DOHH2 (cell line): ENCODE measurements around the gene PPP1R7.

Source experiments
- H3F3A ChIP-seq: fragments of 200-600 bp; sonication (generic), shearing (Covaris generic); 2 replicates; pipeline ENCODE4 v1.6.0; 2016; ENCODE audit warnings: antibody characterized with exemption, mild to moderate bottlenecking; ENCODE audit not compliant: control insufficient read depth, insufficient read depth
- H3K27ac ChIP-seq: fragments of 200-600 bp; sonication (generic); 2 replicates; pipeline ENCODE4 v1.5.1; 2014; ENCODE audit warnings: low read depth, mild to moderate bottlenecking, low read length, moderate library complexity
- H3K27me3 ChIP-seq: fragments of 200-600 bp; sonication (generic); 2 replicates; pipeline ENCODE4 v1.6.1; 2014; ENCODE audit warnings: mild to moderate bottlenecking, low read length, mixed read lengths; ENCODE audit not compliant: control insufficient read depth
- H3K36me3 ChIP-seq: fragments of 200-600 bp; sonication (generic); 2 replicates; pipeline ENCODE4 v1.6.1; 2014; ENCODE audit warnings: mild to moderate bottlenecking, low read length, moderate library complexity, mixed read lengths; ENCODE audit not compliant: control insufficient read depth
- H3K4me1 ChIP-seq: fragments of 200-600 bp; sonication (generic); 2 replicates; pipeline ENCODE4 v1.6.1; 2014; ENCODE audit warnings: mild to moderate bottlenecking, low read length, mixed read lengths; ENCODE audit not compliant: control insufficient read depth
- H3K4me2 ChIP-seq: fragments of 200-600 bp; sonication (generic); 2 replicates; pipeline ENCODE4 v1.6.0; 2014; ENCODE audit warnings: mild to moderate bottlenecking, low read length, moderate library complexity
- H3K4me3 ChIP-seq: fragments of 200-600 bp; sonication (generic); 2 replicates; pipeline ENCODE4 v1.5.1; 2014; ENCODE audit warnings: mild to moderate bottlenecking, low read length, mixed read lengths
- H3K79me2 ChIP-seq: fragments of 200-600 bp; sonication (generic); 2 replicates; pipeline ENCODE4 v1.6.1; 2014; ENCODE audit warnings: mild to moderate bottlenecking, low read length, mixed read lengths; ENCODE audit not compliant: control insufficient read depth
- H3K9me2 ChIP-seq: fragments of 200-600 bp; sonication (generic); replicated peaks from 2 replicates; pipeline ENCODE4 v1.6.1; 2014; ENCODE audit warnings: mild to moderate bottlenecking, low read length, mixed read lengths; ENCODE audit not compliant: control insufficient read depth
- H3K9me3 ChIP-seq: fragments of 200-600 bp; sonication (generic); 2 replicates; pipeline ENCODE4 v1.6.1; 2014; ENCODE audit warnings: antibody characterized with exemption, low read length, mixed read lengths; ENCODE audit not compliant: control insufficient read depth, insufficient read depth
- H4K20me1 ChIP-seq: fragments of 200-600 bp; sonication (generic); 2 replicates; pipeline ENCODE4 v1.6.0; 2014; ENCODE audit warnings: low read depth, mild to moderate bottlenecking, antibody characterized with exemption, low read length, moderate library complexity; ENCODE audit not compliant: control insufficient read depth, insufficient read depth
- EZH2phosphoT487 ChIP-seq: fragments of 200-600 bp; sonication (generic); IDR thresholded peaks from 2 replicates; pipeline ENCODE4 v1.6.1; 2017; ENCODE audit warnings: borderline replicate concordance, mild to moderate bottlenecking, antibody characterized with exemption, low read length, moderate library complexity, mixed read lengths
- TF ChIP-seq, protein P1 (sequence below): fragments of 200-600 bp; sonication (generic); IDR thresholded peaks from one replicate; pipeline ENCODE4 v1.5.1; 2014; ENCODE audit warnings: antibody characterized with exemption, mild to moderate bottlenecking, low read depth, low read length; ENCODE audit not compliant: poor library complexity, severe bottlenecking

The PPP1R7 gene

DNA sequence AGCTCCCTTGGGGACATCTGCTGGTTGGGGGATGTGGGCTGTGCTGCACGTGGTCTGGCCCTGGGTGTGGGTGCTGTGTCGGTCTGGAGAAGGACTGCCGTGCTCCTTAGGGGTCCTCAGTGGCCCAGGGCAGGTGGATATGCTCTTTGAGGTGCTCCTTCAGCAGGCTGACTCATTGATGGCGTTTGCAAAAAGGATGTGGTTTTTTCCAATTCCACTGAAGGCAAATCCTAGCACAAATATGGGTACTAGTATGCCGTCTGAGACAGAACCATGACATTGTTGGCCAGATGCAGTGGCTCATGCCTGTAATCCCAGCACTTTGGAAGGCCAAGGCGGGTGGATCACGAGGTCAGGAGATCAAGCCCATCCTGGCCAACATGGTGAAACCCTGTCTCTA, 3.3 kb downstream of the PPP1R7 start:
- no peak overlapping the region for H3K27ac ChIP-seq
- H4K20me1 ChIP-seq: peaks cover 5% of the 10 kb centered on the region; the same call in 1 of the 2 replicates
- H3F3A ChIP-seq: no peaks in the 10 kb centered on the region
- no peaks in the 10 kb centered on the region for H3K9me2 ChIP-seq
- TF ChIP-seq EZH2phosphoT487: no peak
- TF ChIP-seq, protein P1, sequence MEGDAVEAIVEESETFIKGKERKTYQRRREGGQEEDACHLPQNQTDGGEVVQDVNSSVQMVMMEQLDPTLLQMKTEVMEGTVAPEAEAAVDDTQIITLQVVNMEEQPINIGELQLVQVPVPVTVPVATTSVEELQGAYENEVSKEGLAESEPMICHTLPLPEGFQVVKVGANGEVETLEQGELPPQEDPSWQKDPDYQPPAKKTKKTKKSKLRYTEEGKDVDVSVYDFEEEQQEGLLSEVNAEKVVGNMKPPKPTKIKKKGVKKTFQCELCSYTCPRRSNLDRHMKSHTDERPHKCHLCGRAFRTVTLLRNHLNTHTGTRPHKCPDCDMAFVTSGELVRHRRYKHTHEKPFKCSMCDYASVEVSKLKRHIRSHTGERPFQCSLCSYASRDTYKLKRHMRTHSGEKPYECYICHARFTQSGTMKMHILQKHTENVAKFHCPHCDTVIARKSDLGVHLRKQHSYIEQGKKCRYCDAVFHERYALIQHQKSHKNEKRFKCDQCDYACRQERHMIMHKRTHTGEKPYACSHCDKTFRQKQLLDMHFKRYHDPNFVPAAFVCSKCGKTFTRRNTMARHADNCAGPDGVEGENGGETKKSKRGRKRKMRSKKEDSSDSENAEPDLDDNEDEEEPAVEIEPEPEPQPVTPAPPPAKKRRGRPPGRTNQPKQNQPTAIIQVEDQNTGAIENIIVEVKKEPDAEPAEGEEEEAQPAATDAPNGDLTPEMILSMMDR: no peak
- H3K4me1 ChIP-seq: peaks cover 11% of the 10 kb centered on the region
- H3K4me3 ChIP-seq: no peak overlapping the region
- no peak overlapping the region for H3K4me2 ChIP-seq
- no peaks in the 10 kb centered on the region for H3K9me3 ChIP-seq
- no peaks in the 10 kb centered on the region for H3K27me3 ChIP-seq
- H3K36me3 ChIP-seq: peaks cover 51% of the 10 kb centered on the region
- H3K79me2 ChIP-seq: peaks cover 37% of the 10 kb centered on the region

DNA sequence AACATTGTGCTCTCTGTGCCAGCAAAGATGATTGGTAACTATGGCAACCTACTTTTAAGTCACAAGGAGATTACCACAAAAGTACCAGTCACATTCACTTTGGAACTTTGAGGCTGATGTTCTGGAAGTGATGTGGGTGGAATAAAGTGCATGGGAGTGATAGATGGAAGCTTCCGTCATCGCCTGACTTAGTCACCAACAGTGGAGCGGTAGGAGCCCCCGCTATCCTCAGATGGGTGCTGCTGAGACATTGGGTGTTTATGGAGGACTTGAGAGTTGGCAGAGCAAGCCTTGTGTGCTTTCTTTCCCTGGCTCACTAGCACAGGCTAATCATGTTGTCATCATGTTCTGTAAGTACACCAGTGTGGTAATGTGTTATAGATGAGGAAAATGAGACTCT, 4.6 kb downstream of the PPP1R7 start:
- Histone ChIP-seq H3K36me3 (peaks cover 61% of the 10 kb centered on the region), H3K4me3 (no peak overlapping the region), H3K4me2 (no peak overlapping the region), H3K79me2 (peaks cover 32% of the 10 kb centered on the region), H3K27me3 (no peaks in the 10 kb centered on the region), H3K27ac (no peak overlapping the region), H3K4me1 (peaks cover 11% of the 10 kb centered on the region), H3F3A (no peaks in the 10 kb centered on the region), H4K20me1 (peaks cover 5% of the 10 kb centered on the region; the same call in 1 of the 2 replicates), H3K9me3 (no peaks in the 10 kb centered on the region), H3K9me2 (no peaks in the 10 kb centered on the region)
- TF ChIP-seq, protein P1: no peak
- no peak for TF ChIP-seq EZH2phosphoT487

DNA sequence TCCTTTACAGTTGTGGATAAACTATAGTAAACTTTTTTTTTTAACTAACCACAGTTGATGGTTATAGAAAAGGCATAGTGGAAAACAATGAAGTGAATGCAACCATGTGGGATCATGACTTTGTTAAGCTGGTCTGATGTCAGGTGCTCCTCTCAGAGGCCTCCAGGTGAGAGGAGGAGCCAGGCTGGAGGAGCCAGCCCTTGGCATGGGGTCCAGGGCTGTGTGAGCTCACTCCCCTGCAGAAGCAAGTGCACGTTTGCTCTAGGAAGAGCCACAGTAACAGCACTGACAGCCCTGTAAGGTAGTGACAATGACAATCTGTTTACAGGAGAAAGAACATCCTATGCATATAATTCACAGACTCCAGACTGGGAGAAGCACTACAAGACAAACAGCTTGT, 5.7 kb downstream of the PPP1R7 start:
- H3K4me1 ChIP-seq: peaks cover 10% of the 10 kb centered on the region
- H3K4me3 ChIP-seq: no peak overlapping the region
- no peaks in the 10 kb centered on the region for H3K9me2 ChIP-seq
- H3K36me3 ChIP-seq: peaks cover 65% of the 10 kb centered on the region
- no peaks in the 10 kb centered on the region for H3F3A ChIP-seq
- H4K20me1 ChIP-seq: peaks cover 5% of the 10 kb centered on the region; the same call in 1 of the 2 replicates
- no peaks in the 10 kb centered on the region for H3K27me3 ChIP-seq
- no peak overlapping the region for H3K4me2 ChIP-seq
- TF ChIP-seq, protein P1: no peak
- no peak for TF ChIP-seq EZH2phosphoT487
- H3K27ac ChIP-seq: no peak overlapping the region
- H3K79me2 ChIP-seq: peaks cover 27% of the 10 kb centered on the region
- no peaks in the 10 kb centered on the region for H3K9me3 ChIP-seq

DNA sequence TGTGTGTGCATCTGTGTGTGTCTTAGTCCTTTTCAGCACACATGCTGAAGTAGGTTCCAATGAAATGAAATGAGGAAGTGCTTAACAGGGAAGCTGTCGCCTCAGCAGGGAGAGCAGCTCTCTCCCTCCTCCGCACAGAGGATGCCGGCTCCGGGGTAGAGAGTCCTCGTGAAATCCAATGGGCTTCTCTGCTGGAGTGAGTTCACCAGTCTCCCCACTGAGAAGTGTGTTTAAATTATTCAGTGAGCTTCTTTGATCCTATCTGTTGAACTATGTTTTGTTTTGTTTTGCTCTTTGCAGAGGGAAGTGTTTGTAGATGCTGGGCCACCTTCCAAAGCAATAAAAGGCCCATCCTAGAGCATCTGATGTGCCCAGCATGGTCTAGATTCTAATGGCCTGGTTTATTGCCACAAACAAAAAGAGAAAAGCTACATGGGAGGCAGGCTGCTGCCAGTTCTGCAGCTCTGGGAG, 6.7 kb downstream of the PPP1R7 start:
- Histone ChIP-seq H3K4me2 (no peak overlapping the region), H3K79me2 (peaks cover 16% of the 10 kb centered on the region), H3K9me3 (no peaks in the 10 kb centered on the region), H3K27me3 (no peaks in the 10 kb centered on the region), H3K4me3 (no peak overlapping the region), H3K27ac (no peak overlapping the region), H3K36me3 (peaks cover 70% of the 10 kb centered on the region), H3K9me2 (no peaks in the 10 kb centered on the region), H3F3A (no peaks in the 10 kb centered on the region), H4K20me1 (no peaks in the 10 kb centered on the region), H3K4me1 (no peaks in the 10 kb centered on the region; the same call in 1 of the 2 replicates)
- TF ChIP-seq, protein P1: no peak
- no peak for TF ChIP-seq EZH2phosphoT487
